Tibial nerve (tissue), 4 donors: ENCODE measurements around the gene STEAP1B. TPM values are rescaled to one million over a fixed set of nuclear protein-coding genes. Genes with fewer than 3 reads are reported as not detected.

ENCODE experiments used
- DNase-seq, 2 donors: peaks; one replicate each; pipeline ENCODE4 v3.0.0-alpha.2; 2019; ENCODE audit warnings: low spot score in 2 of 2
- H3K27ac ChIP-seq, 4 donors: fragments of 200-600 bp; sonication (generic) in 3 of 4; one replicate each; pipeline ENCODE4 v1.5.1; 2017 to 2019; ENCODE audit warnings: mild to moderate bottlenecking in 1 of 4
- H3K27me3 ChIP-seq, 2 donors: fragments of 200-600 bp; sonication (generic) in 1 of 2; one replicate each; pipeline versions ENCODE4 v1.5.1 to v1.6.0; 2017 to 2019
- H3K36me3 ChIP-seq, 3 donors: fragments of 200-600 bp; sonication (generic); one replicate each; pipeline ENCODE4 v1.5.1; 2018 to 2019
- H3K4me1 ChIP-seq, 4 donors: fragments of 200-600 bp; sonication (generic) in 3 of 4; one replicate each; pipeline ENCODE4 v1.5.1; 2017 to 2019
- H3K4me3 ChIP-seq, 4 donors: fragments of 200-600 bp; sonication (generic) in 3 of 4; one replicate each; pipeline ENCODE4 v1.5.1; 2017 to 2019; ENCODE audit warnings: mild to moderate bottlenecking in 1 of 4, moderate library complexity in 1 of 4
- H3K9me3 ChIP-seq, 4 donors: fragments of 200-600 bp; sonication (generic) in 3 of 4; one replicate each; pipeline ENCODE4 v1.5.1; 2017 to 2019
- CTCF ChIP-seq, 5 experiments: fragments of 200-600 bp in 3 of 5; fragments of 450-650 bp in 2 of 5; sonication (generic) in 3 of 5; IDR thresholded peaks; one replicate each; pipeline ENCODE4 v1.5.1; 2016 to 2019; ENCODE audit warnings: antibody characterized with exemption in 5 of 5, mild to moderate bottlenecking in 3 of 5, moderate library complexity in 2 of 5
- EP300 ChIP-seq, 2 donors: sonication (generic); formaldehyde crosslinking; IDR thresholded peaks; one replicate each; pipeline ENCODE4 v1.6.1; 2017; ENCODE audit warnings: antibody characterized with exemption in 2 of 2, mild to moderate bottlenecking in 1 of 2
- POLR2A ChIP-seq, 2 donors: fragments of 450-650 bp; IDR thresholded peaks; one replicate each; pipeline ENCODE4 v1.6.1; 2017; ENCODE audit warnings: antibody characterized with exemption in 2 of 2, mild to moderate bottlenecking in 2 of 2, moderate library complexity in 2 of 2
- WGBS, 2 donors: methylation state at CpG; one replicate each; pipeline ENCODE4 v1.1.5; 2018; 5-methylcytosine and 5-hydroxymethylcytosine counted together
- total RNA-seq, 4 donors: library from RNA; depleted of rRNA; stranded (reverse); fragments of >200 nt; gene quantifications; one replicate each; pipeline ENCODE4 v1.1.0, GENCODE V29; 2016

The STEAP1B gene
- total RNA-seq, 4 donors from 2014 or later: 4.2 to 20.5 (median 14.0) TPM

- TF ChIP-seq POLR2A (IDR thresholded peaks at IDR 0.05): no peak
- TF ChIP-seq EP300 (IDR thresholded peaks at IDR 0.05): no peak
- no peak for TF ChIP-seq CTCF (IDR thresholded peaks at IDR 0.05)
- H3K4me3 ChIP-seq: no peak overlapping the region
- no peaks in the 10 kb centered on the region for H3K27me3 ChIP-seq
- 86 to 94% methylated on average over 3 of the region's 3 CpGs for WGBS, 2 donors
- no peak overlapping the region for H3K27ac ChIP-seq
- no peaks in the 10 kb centered on the region for H3K9me3 ChIP-seq
- no peak for DNase-seq
- no peaks in the 10 kb centered on the region for H3K4me1 ChIP-seq
- no peaks in the 10 kb centered on the region for H3K36me3 ChIP-seq
Measured at GRCh38 chr7:22394739-22395138, 105.2 kb downstream of the STEAP1B start.

- no peak overlapping the region for H3K27ac ChIP-seq
- no peaks in the 10 kb centered on the region for H3K9me3 ChIP-seq
- no peak overlapping the region for H3K4me3 ChIP-seq
- no peaks in the 10 kb centered on the region for H3K36me3 ChIP-seq
- DNase-seq: no peak
- no peak for TF ChIP-seq EP300 (IDR thresholded peaks at IDR 0.05)
- TF ChIP-seq POLR2A (IDR thresholded peaks at IDR 0.05): no peak
- no peak for TF ChIP-seq CTCF (IDR thresholded peaks at IDR 0.05)
- H3K27me3 ChIP-seq: no peaks in the 10 kb centered on the region
- 72 to 77% methylated on average over 13 of the region's 13 CpGs for WGBS, 2 donors
- H3K4me1 ChIP-seq: no peaks in the 10 kb centered on the region
Measured at GRCh38 chr7:22393913-22394729, 105.9 kb downstream of the STEAP1B start.

- TF ChIP-seq EP300 (IDR thresholded peaks at IDR 0.05) (no peak), POLR2A (IDR thresholded peaks at IDR 0.05) (no peak), CTCF (IDR thresholded peaks at IDR 0.05) (no peak)
- H3K36me3 ChIP-seq: no peaks in the 10 kb centered on the region
- WGBS, 2 donors: 67% methylated on average over 1 of the region's 1 CpG
- H3K9me3 ChIP-seq: no peaks in the 10 kb centered on the region
- no peaks in the 10 kb centered on the region for H3K27me3 ChIP-seq
- no peak overlapping the region for H3K27ac ChIP-seq
- H3K4me3 ChIP-seq: no peak overlapping the region
- no peak for DNase-seq
- peaks cover 0 to 3% (median 0%) of the 10 kb centered on the region in 4 donors for H3K4me1 ChIP-seq
Measured at GRCh38 chr7:22390516-22390915, 109.5 kb downstream of the STEAP1B start.

GRCh38 chr7:22389892-22390291 lies 110.1 kb downstream of the STEAP1B start:
- DNase-seq: no peak
- 96 to 100% methylated on average over 2 of the region's 2 CpGs for WGBS, 2 donors

More at GRCh38 chr7:22389892-22390291, 110.1 kb downstream of the STEAP1B start:
- Histone ChIP-seq H3K4me1 (peaks cover 0 to 3% (median 0%) of the 10 kb centered on the region in 4 donors), H3K27me3 (no peaks in the 10 kb centered on the region), H3K9me3 (no peaks in the 10 kb centered on the region), H3K4me3 (no peak overlapping the region), H3K36me3 (no peaks in the 10 kb centered on the region), H3K27ac (no peak overlapping the region)
- TF ChIP-seq CTCF (IDR thresholded peaks at IDR 0.05) (no peak), POLR2A (IDR thresholded peaks at IDR 0.05) (no peak), EP300 (IDR thresholded peaks at IDR 0.05) (no peak)
